HepG2 (cell line): Measurements from ENCODE around the gene ASTN2. TPM values are rescaled to one million over a fixed set of nuclear protein-coding genes. Genes with fewer than 3 reads are reported as not detected.

Experiments
- ATF3 ChIP-seq: sonication (generic); formaldehyde crosslinking; IDR thresholded peaks from 2 replicates; pipeline ENCODE4 v1.4.0; 2020; ENCODE audit warnings: missing genetic modification reagents
- CBX5 ChIP-seq: sonication (generic); formaldehyde crosslinking; IDR thresholded peaks from 2 replicates; pipeline ENCODE4 v1.4.0; 2020; ENCODE audit warnings: missing genetic modification reagents, borderline replicate concordance
- ELK4 ChIP-seq: sonication (generic); formaldehyde crosslinking; IDR thresholded peaks from 2 replicates; pipeline ENCODE4 v1.9.0; 2021; ENCODE audit warnings: missing genetic modification reagents, borderline replicate concordance
- FOXJ3 ChIP-seq: sonication (generic); formaldehyde crosslinking; IDR thresholded peaks from 2 replicates; pipeline ENCODE4 v1.4.0; 2020; ENCODE audit warnings: missing genetic modification reagents, mild to moderate bottlenecking, borderline replicate concordance
- HNRNPLL ChIP-seq: fragments of 200-400 bp; formaldehyde crosslinking; IDR thresholded peaks from 2 replicates; pipeline ENCODE4 v1.6.1; 2017; ENCODE audit warnings: mild to moderate bottlenecking, low read depth, low read length; ENCODE audit not compliant: poor library complexity, severe bottlenecking
- HOXA3 ChIP-seq: sonication (generic); formaldehyde crosslinking; IDR thresholded peaks from 2 replicates; pipeline ENCODE4 v1.5.0; 2020; ENCODE audit warnings: missing genetic modification reagents
- MYC ChIP-seq: sonication (generic); formaldehyde crosslinking; IDR thresholded peaks from 2 replicates; pipeline ENCODE4 v1.9.0; 2021; ENCODE audit warnings: missing genetic modification reagents, borderline replicate concordance
- SSRP1 ChIP-seq: IDR thresholded peaks from 2 replicates; pipeline ENCODE4 v1.6.1; 2016; ENCODE audit warnings: control low read depth
- TCF12 ChIP-seq, 2 experiments: fragments of 450-650 bp in 1 of 2; sonication (generic) in 1 of 2; formaldehyde crosslinking in 1 of 2; IDR thresholded peaks; 2 replicates each; pipeline versions ENCODE4 v1.6.1 to v1.8.0; 2017 to 2022; ENCODE audit warnings: antibody characterized with exemption in 1 of 2, mild to moderate bottlenecking in 1 of 2, missing genetic modification reagents in 1 of 2, moderate library complexity in 1 of 2
- UBTF ChIP-seq: sonication (generic); formaldehyde crosslinking; IDR thresholded peaks from 2 replicates; pipeline ENCODE4 v1.4.0; 2020; ENCODE audit warnings: mild to moderate bottlenecking, missing genetic modification reagents
- ZNF124 ChIP-seq: sonication (generic); formaldehyde crosslinking; IDR thresholded peaks from 2 replicates; pipeline ENCODE4 v1.4.0; 2020; ENCODE audit warnings: missing genetic modification reagents
- ZNF251 ChIP-seq: sonication (generic); formaldehyde crosslinking; IDR thresholded peaks from 2 replicates; pipeline ENCODE4 v1.9.0; 2021; ENCODE audit warnings: mild to moderate bottlenecking, missing genetic modification reagents
- ZNF331 ChIP-seq: sonication (generic); formaldehyde crosslinking; IDR thresholded peaks from 2 replicates; pipeline ENCODE4 v1.4.0; 2020; ENCODE audit warnings: missing genetic modification reagents
- ZNF609 ChIP-seq: sonication (generic); formaldehyde crosslinking; IDR thresholded peaks from 2 replicates; pipeline ENCODE4 v1.4.0; 2020; ENCODE audit warnings: mild to moderate bottlenecking, missing genetic modification reagents, borderline replicate concordance
- ZNF672 ChIP-seq: sonication (generic); formaldehyde crosslinking; IDR thresholded peaks from 2 replicates; pipeline ENCODE4 v1.8.1; 2022; ENCODE audit warnings: missing genetic modification reagents
- ZNF747 ChIP-seq: sonication (generic); formaldehyde crosslinking; IDR thresholded peaks from 2 replicates; pipeline ENCODE4 v1.8.1; 2023; ENCODE audit warnings: missing genetic modification reagents, mild to moderate bottlenecking, borderline replicate concordance
- ZSCAN20 ChIP-seq: sonication (generic); formaldehyde crosslinking; IDR thresholded peaks from 2 replicates; pipeline ENCODE4 v1.4.0; 2020; ENCODE audit warnings: missing genetic modification reagents, mild to moderate bottlenecking, borderline replicate concordance
- ZSCAN9 ChIP-seq: IDR thresholded peaks from 2 replicates; pipeline ENCODE4 v1.6.1; 2016; ENCODE audit warnings: borderline replicate concordance
- polyA plus RNA-seq, 8 experiments: library from polyadenylated mRNA; depleted of rRNA in 3 of 8; stranded (reverse) in 7 of 8; unstranded in 1 of 8; fragments of >200 nt; fragmentation: Illumina TruSeq in 4 of 8; extraction: Trizol in 4 of 8; gene quantifications; 2 replicates each; pipeline versions ENCODE4 v1.2.1 to v1.2.3, GENCODE V29; 2011 to 2016; ENCODE audit warnings: low read depth in 4 of 8, missing spikeins in 1 of 8, mixed read lengths in 1 of 8; ENCODE audit not compliant: insufficient read depth in 1 of 8
- total RNA-seq, 5 experiments: library from RNA; depleted of rRNA; stranded (reverse); fragments of >200 nt; fragmentation: Illumina TruSeq; extraction: Trizol; gene quantifications; 2 replicates each; pipeline ENCODE4 v1.2.3, GENCODE V29; 2016; ENCODE audit warnings: low read depth in 1 of 5

Gene ASTN2
- total and polyA plus RNA-seq, 2 of the 13 experiments (the other 11 are each of a cell fraction or from before 2014, with no cell fraction given) = 5.2 to 13.5 TPM

DNA sequence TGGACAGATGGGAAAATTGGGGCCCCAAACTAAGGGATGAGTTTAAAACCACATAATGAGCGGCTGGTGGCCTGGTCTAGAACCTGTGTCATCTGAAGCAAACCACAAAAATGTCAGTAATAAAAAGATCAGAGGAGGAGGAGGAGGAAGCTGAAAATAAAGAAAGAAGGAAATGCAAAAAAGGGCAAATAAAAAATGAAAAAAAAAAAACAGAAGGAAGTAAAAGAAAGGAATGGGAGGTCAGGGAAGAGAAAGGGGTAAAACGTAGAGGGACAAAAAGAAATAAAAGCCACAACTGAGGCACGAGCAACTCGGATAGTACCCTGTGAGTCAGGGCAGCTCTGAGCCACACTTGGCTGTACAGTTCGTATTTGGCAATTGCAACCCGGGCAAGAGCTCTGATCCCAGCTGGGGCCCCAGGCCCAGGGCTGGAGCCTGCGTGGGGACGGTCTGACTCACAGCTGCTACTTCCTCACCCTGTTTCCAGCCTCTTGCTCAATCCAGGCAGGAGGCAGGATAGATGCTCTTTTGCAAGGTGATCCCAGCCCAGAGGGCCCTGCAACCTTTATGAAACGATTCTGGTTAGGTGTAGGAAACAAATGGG, 865.7 kb downstream of the ASTN2 start (continued):
- TF ChIP-seq ZNF609 (CRISPR knock-in tag) = peak; percentile 26; the same call in 1 of the 2 replicates
- TF ChIP-seq HOXA3 = peak; percentile 65
- TF ChIP-seq ELK4 (CRISPR knock-in tag) = no peak
- TF ChIP-seq MYC = peak; percentile 54; the same call in 1 of the 2 replicates
- no peak for TF ChIP-seq ZSCAN20 (CRISPR knock-in tag)
- TF ChIP-seq ZNF124 (CRISPR knock-in tag) = 0 out of 2 replicates have a peak, but pooled peaks have one; percentile 55
- TF ChIP-seq ZNF251 = no peak
- peak; percentile 63; the same call in 1 of the 2 replicates for TF ChIP-seq ZSCAN9 (CRISPR knock-in tag)
- TF ChIP-seq ZNF672 (CRISPR knock-in tag) = no peak
- no peak for TF ChIP-seq ZNF747 (CRISPR knock-in tag)
- TF ChIP-seq HNRNPLL = no peak
- peak; percentile 79; the same call in 1 of the 2 replicates for TF ChIP-seq CBX5 (CRISPR knock-in tag)
- TF ChIP-seq UBTF (CRISPR knock-in tag) = peak; percentile 87
- TF ChIP-seq SSRP1 (CRISPR knock-in tag) = no peak
- TF ChIP-seq TCF12 (IDR thresholded peaks at IDR 0.05) = no peak
- 0 out of 2 replicates have a peak, but pooled peaks have one; percentile 45 for TF ChIP-seq TCF12 (CRISPR knock-in tag; IDR thresholded peaks at IDR 0.05)
- TF ChIP-seq ZNF331 (CRISPR knock-in tag) = 0 out of 2 replicates have a peak, but pooled peaks have one; percentile 26
- no peak for TF ChIP-seq FOXJ3
- TF ChIP-seq ATF3 (CRISPR knock-in tag) = peak; percentile 76; the same call in 1 of the 2 replicates
